Measurements from ENCODE around the gene MLXIP.
"Not testable (repeated sequence)": the region's sequence is repeated elsewhere in the genome, so short reads cannot be mapped to it uniquely, and the experiment has no call there.

Gene MLXIP

GRCh38 chr12:122099280-122099749 is 20.8 kb downstream of the MLXIP start:
- TF ChIP-seq GATA1 (IDR thresholded peaks at IDR 0.05; ENCODE audit: low read depth, low read length) (no peak), POLR2A (IDR thresholded peaks at IDR 0.05; ENCODE audit: low read length) (no peak)

GRCh38 chr12:122099856-122100255 is 21.3 kb downstream of the MLXIP start:
- peak in 1 of 2 experiments; percentile 37 for DNase-seq
- TF ChIP-seq POLR2A (IDR thresholded peaks at IDR 0.05; ENCODE audit: low read length) = no peak
- TF ChIP-seq GATA1 (IDR thresholded peaks at IDR 0.05; ENCODE audit: low read depth, low read length) = no peak

More at GRCh38 chr12:122099280-122099749, 20.8 kb downstream of the MLXIP start:
- no peak for DNase-seq

DNA sequence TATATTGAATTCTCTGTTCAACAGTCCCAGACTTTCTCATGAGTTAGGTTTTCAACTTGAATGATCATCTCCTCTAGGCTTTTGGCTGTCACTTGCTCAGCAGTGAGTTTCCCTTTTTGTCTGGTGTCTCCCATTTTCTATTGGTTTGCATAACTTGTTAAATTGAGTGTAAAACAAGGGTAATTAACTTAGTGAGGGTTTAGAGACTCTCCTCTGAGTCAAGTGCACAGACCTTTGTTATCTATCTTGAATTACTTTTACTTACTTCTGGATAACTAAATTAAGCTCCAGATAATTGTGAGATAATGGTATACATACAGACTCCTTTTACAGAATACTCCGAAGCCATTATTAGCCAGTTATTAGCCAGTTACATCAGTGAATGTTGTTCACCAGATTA is 22.0 kb downstream of the MLXIP start:
- DNase-seq = no peak
- TF ChIP-seq POLR2A (IDR thresholded peaks at IDR 0.05; ENCODE audit: low read length) (no peak), GATA1 (IDR thresholded peaks at IDR 0.05; ENCODE audit: low read depth, low read length) (no peak)

- TF ChIP-seq POLR2A (IDR thresholded peaks at IDR 0.05; ENCODE audit: low read length) = no peak
- no peak for TF ChIP-seq GATA1 (IDR thresholded peaks at IDR 0.05; ENCODE audit: low read depth, low read length)
- no peak for DNase-seq
Measured at GRCh38 chr12:122102331-122102730, 23.8 kb downstream of the MLXIP start.

DNA sequence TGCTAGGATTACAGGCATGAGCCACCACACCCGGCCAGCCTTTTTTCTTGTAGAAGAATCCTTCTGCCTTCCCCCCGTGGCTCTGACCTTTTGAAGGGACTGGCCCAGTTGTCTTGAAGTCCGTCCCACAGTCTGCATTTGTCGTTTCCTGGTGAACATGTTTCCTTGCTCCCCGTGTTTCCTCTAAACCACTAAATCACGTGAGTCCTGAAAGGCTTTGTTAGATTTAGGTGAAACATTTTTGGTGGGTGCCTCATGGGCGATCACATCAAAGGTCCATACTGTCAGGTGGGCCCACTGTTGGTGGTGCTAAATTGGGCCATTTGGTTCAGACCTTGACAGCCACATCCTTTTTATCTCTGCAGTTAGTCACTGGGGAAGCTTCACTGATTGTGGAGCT is 26.3 kb downstream of the MLXIP start:
- no peak for DNase-seq

GRCh38 chr12:122105496-122105895 is 26.9 kb downstream of the MLXIP start:
- not testable (repeated sequence) for DNase-seq

More for the DNA sequence above, 26.3 kb downstream of the MLXIP start:
- no peak for TF ChIP-seq POLR2A (IDR thresholded peaks at IDR 0.05; ENCODE audit: low read length)
- no peak for TF ChIP-seq GATA1 (IDR thresholded peaks at IDR 0.05; ENCODE audit: low read depth, low read length)

GRCh38 chr12:122106843-122107242 is 28.3 kb downstream of the MLXIP start:
- TF ChIP-seq POLR2A (IDR thresholded peaks at IDR 0.05; ENCODE audit: low read length) (no peak), GATA1 (IDR thresholded peaks at IDR 0.05; ENCODE audit: low read depth, low read length) (no peak)
- no peak for DNase-seq

DNA sequence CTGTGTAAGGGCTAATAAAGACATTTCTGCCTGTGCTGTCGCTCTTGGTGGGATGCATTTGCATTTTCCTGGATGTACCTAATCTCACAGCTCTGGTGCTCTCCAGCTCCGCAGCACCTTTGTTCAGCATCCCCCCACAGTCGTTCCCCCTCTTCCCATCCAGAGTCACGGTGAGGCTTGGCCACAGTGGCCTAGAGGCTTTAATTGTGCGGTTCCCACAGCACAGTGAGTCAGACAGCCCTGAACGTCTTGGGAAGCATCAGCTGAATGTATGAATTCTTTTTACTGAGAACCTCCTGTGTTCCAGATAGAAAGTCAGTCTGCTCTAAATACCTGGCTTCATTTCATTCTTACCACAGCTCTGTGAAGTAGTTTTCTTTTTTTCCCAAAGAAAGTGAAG is 28.7 kb downstream of the MLXIP start:
- no peak for DNase-seq

DNA sequence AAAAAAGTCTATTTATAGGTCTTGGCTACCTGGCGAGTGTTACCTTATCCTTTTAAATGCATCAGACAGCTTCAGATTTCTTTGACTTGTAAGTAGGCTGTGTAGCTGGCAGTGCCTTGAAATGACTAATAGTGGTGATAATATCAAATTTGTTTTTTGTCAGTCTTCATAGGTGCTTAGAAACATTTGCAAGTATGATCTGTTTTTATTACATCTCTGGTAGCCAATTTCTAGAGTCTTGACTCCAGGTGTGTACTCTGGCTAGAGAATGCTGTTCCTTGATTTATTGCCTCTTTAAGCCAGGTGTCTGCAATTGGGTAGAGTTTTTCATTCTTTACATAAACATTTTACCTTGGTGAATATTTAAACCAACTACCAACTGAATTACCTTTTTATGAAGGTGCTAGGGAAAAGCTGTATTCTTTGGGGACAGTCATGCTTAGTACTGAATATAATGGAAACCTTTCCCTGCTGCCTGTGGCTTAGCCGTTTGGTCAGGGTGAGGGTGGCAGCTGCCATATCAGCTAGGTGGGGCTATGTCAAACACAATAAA is 32.6 kb downstream of the MLXIP start:
- TF ChIP-seq POLR2A (IDR thresholded peaks at IDR 0.05; ENCODE audit: low read length) = no peak
- TF ChIP-seq GATA1 (IDR thresholded peaks at IDR 0.05; ENCODE audit: low read depth, low read length) = no peak
- peak in 1 of 2 experiments; percentile 26 for DNase-seq

More for the DNA sequence above, 28.7 kb downstream of the MLXIP start:
- TF ChIP-seq GATA1 (IDR thresholded peaks at IDR 0.05; ENCODE audit: low read depth, low read length) (no peak), POLR2A (IDR thresholded peaks at IDR 0.05; ENCODE audit: low read length) (no peak)

DNA sequence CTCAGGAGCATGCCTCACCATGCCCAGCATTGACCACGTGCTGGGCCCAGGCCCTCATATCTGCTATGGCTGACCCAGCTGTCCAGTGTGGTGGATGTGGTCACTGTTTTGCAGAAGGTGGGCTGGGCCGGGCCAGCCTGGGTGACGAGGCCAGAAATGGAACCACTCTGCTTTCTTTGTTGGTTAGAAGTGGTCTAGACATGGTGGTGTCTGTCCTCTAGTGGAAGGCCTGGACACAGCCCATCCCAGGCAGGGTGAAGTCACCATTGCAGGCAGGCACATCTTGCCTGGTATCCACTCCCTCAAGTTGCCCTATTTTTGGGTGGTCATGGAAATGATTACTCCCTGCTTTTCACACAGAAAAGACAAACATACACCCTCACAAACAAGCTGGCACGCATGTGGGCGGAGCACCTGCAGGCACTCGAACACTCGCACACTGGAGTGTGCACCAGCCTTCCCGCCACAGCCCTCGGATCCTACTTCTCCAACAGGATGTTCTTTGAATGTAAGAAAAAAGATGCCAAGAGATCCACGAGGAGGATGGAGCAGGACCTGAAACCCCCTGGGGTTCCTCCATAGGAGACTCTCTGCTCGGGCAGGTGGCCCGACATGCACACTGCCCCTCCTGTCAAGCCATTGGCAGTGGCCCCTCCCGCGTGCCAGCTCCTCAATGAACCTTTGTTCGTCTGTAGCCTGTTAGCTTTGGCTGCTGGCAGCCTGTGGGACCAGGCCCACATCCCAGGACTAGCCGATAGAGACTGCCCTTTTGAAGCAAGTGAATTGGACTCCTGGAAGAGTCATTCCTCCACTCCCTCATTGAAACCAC is 38.4 kb downstream of the MLXIP start:
- TF ChIP-seq GATA1 (IDR thresholded peaks at IDR 0.05; ENCODE audit: low read depth, low read length) (no peak), POLR2A (IDR thresholded peaks at IDR 0.05; ENCODE audit: low read length) (no peak)
- peak; percentile 31 for DNase-seq

DNA sequence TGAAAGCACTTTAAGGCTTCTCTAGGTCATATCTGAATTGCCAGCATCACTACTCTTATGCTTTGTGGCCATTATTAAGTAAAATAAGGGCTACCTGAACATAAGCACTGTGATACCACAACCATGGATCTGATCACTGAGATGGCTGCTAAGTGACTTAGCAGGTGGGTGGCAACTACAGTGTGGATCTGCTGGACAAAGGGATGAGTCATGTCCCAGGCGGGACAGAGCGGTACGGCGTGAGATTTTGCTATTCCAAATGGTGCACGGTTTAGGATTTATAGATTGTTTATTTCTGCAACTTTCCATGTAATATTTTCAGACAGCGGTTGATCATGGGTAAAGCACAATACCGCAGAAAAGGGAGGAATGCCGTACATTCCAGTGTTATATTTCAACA is 39.4 kb downstream of the MLXIP start:
- TF ChIP-seq POLR2A (IDR thresholded peaks at IDR 0.05; ENCODE audit: low read length) = no peak
- no peak for DNase-seq

DNA sequence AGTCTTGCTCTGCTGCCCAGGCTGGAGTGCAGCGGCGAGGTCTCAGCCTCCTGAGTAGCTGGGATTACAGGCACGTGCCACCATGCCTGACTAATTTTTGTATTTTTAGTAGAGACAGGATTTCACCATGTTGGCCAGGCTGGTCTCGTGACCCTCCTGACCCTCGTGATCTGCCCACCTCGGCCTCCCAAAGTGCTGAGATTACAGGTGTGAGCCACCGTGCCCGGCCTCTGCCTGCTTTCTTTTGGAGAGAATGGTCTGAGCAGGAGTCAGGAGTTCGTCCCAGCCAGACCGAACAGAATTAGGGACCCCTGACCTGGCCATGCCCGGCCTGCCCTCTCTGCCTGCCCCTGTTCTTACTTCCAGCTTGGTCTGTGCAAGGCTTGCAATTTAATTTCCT is 42.8 kb downstream of the MLXIP start:
- not testable (repeated sequence) for DNase-seq

DNA sequence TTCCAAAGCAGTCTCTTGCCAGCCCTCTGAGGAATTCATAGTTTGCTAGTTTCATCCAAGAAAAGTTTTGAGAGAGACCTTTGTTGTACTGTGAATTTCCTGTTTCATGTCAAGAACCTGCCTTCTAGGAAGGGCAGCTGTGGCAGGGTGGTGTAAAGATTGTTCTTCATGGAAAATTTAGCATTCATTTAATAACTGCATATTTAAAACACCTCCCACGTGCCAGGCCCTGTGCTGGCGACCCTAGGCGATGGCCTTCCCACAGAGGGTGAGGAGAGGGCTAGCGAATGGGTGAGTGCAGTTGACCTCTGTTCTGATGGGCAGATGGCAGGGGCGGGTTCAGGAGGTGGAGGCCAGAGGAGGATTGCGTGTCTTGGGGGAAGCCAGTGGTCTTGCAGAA is 43.2 kb downstream of the MLXIP start:
- no peak for DNase-seq
- TF ChIP-seq POLR2A (IDR thresholded peaks at IDR 0.05; ENCODE audit: low read length) (no peak), GATA1 (IDR thresholded peaks at IDR 0.05; ENCODE audit: low read depth, low read length) (no peak)

- TF ChIP-seq POLR2A (IDR thresholded peaks at IDR 0.05; ENCODE audit: low read length) (no peak), GATA1 (IDR thresholded peaks at IDR 0.05; ENCODE audit: low read depth, low read length) (no peak)
- DNase-seq = peak; percentile 71 to 87
Measured at GRCh38 chr12:122123051-122123760, 44.6 kb downstream of the MLXIP start.

- no peak for TF ChIP-seq POLR2A (IDR thresholded peaks at IDR 0.05; ENCODE audit: low read length)
- TF ChIP-seq GATA1 (IDR thresholded peaks at IDR 0.05; ENCODE audit: low read depth, low read length) = no peak
- DNase-seq = no peak
Measured at GRCh38 chr12:122123761-122124145, 45.2 kb downstream of the MLXIP start.
